Measurements from ENCODE around the gene HERC6. TPM values are rescaled to one million over a fixed set of nuclear protein-coding genes. Genes with fewer than 3 reads are reported as not detected.

The HERC6 gene
- total RNA-seq, 1 donor from 2014 or later = 15.8 TPM

DNA sequence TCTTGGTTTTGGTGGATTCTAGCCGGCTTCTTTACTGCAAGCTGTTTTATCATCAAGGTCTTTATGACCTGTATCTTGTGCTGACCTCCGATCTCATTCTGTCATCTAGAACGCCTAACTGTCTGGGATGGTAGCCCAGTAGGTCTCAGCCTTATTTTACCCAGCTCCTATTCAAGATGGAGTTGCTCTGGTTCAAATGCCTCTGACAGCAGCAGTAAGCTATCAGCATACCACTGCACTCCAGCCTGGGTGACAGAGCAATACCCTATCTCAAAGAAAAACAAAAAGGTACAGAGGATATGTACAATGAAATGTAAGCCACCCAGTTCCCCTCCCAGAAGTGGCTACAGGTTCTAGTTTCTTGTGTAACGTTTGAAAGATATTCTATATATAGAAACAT is 36.1 kb downstream of the HERC6 start:
- H3K9me3 ChIP-seq = no peaks in the 10 kb centered on the region
- no peaks in the 10 kb centered on the region for H3K4me1 ChIP-seq
- H3K4me3 ChIP-seq = no peak overlapping the region
- intact Hi-C loops (cut with DNase I) = no loop called here
- no peak for ATAC-seq
- no peak overlapping the region for H3K27ac ChIP-seq
- peaks cover 23% of the 10 kb centered on the region for H3K36me3 ChIP-seq
- no peak for DNase-seq
- TF ChIP-seq, protein P1, sequence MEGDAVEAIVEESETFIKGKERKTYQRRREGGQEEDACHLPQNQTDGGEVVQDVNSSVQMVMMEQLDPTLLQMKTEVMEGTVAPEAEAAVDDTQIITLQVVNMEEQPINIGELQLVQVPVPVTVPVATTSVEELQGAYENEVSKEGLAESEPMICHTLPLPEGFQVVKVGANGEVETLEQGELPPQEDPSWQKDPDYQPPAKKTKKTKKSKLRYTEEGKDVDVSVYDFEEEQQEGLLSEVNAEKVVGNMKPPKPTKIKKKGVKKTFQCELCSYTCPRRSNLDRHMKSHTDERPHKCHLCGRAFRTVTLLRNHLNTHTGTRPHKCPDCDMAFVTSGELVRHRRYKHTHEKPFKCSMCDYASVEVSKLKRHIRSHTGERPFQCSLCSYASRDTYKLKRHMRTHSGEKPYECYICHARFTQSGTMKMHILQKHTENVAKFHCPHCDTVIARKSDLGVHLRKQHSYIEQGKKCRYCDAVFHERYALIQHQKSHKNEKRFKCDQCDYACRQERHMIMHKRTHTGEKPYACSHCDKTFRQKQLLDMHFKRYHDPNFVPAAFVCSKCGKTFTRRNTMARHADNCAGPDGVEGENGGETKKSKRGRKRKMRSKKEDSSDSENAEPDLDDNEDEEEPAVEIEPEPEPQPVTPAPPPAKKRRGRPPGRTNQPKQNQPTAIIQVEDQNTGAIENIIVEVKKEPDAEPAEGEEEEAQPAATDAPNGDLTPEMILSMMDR (IDR thresholded peaks at IDR 0.05) = no peak
- no peaks in the 10 kb centered on the region for H3K27me3 ChIP-seq (ENCODE audit: low read depth)

DNA sequence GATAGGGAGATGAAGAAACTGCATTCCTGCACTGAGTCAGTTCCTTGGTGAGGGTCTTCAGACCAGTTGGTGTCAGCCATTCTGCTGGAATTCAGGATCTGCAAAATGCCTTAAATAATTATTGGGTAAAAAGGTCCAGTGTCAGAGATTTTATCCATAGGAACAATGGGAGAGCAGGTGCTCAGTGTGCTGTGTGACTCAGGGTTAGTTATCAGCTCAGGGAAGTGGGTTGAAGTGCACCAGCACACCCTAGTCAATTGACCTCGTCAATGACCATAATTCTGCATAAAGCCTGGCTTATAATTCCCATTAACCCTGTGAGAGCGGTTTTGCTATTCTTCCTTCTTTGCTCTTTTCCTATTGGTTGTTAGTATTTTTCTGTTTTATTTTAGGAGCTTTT is 37.3 kb downstream of the HERC6 start:
- Histone ChIP-seq H3K4me3 (no peak overlapping the region), H3K27ac (no peak overlapping the region), H3K27me3 (ENCODE audit: low read depth) (no peaks in the 10 kb centered on the region), H3K36me3 (peaks cover 23% of the 10 kb centered on the region), H3K9me3 (no peaks in the 10 kb centered on the region), H3K4me1 (no peaks in the 10 kb centered on the region)
- intact Hi-C loops (cut with DNase I) = no loop called here
- no peak for DNase-seq
- ATAC-seq = no peak
- TF ChIP-seq, protein P1 (IDR thresholded peaks at IDR 0.05) = no peak

DNA sequence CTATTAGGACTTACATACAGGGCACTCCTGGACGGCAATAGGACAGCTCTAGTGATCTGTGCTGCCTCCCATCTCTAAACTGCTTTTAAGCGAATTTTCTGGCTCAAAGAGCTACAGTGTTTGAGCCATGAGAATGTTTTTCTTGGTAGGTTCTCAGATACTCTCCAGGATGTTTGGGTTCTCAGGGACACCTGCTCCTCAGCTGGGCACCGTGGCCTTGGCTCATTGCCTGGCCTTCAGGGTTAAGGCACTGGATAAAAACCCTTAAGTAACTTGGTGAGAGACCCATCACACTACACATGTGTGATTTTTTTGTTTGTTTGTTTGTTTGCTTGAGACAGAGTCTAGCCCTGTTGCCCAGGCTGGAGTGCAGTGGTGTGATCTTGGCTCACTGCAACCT is 39.8 kb downstream of the HERC6 start:
- intact Hi-C loops (cut with DNase I) = no loop called here
- no peaks in the 10 kb centered on the region for H3K9me3 ChIP-seq
- TF ChIP-seq, protein P1 (IDR thresholded peaks at IDR 0.05) = no peak
- H3K4me3 ChIP-seq = no peak overlapping the region
- ATAC-seq = no peak
- DNase-seq = no peak
- H3K27ac ChIP-seq = no peak overlapping the region
- peaks cover 23% of the 10 kb centered on the region for H3K36me3 ChIP-seq
- no peaks in the 10 kb centered on the region for H3K27me3 ChIP-seq (ENCODE audit: low read depth)
- no peaks in the 10 kb centered on the region for H3K4me1 ChIP-seq

DNA sequence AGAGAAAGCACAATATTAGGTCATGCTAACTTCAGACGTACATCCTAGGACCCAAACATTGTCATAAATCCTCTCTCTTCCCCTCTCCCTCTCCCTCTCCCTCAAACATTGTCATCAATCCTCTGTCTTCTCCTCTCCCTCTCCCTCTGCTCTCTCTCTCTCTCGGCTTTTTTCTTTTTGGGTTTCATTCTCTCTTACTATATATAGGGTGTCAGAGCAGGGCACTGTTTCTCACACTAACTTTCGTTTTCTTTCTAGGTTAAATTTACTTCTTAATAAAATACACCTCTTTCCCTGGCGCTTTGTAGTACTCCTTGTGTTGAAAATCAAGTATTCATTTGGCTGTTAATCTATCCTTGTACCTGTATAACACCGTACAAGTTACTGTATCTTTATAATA is 41.2 kb downstream of the HERC6 start:
- no peak overlapping the region for H3K27ac ChIP-seq
- ATAC-seq (no peak), DNase-seq (no peak)
- TF ChIP-seq, protein P1 (IDR thresholded peaks at IDR 0.05) = no peak
- H3K9me3 ChIP-seq = no peaks in the 10 kb centered on the region
- no peaks in the 10 kb centered on the region for H3K4me1 ChIP-seq
- peaks cover 27% of the 10 kb centered on the region for H3K36me3 ChIP-seq
- no peak overlapping the region for H3K4me3 ChIP-seq
- intact Hi-C loops (cut with DNase I) = no loop called here
- no peaks in the 10 kb centered on the region for H3K27me3 ChIP-seq (ENCODE audit: low read depth)

DNA sequence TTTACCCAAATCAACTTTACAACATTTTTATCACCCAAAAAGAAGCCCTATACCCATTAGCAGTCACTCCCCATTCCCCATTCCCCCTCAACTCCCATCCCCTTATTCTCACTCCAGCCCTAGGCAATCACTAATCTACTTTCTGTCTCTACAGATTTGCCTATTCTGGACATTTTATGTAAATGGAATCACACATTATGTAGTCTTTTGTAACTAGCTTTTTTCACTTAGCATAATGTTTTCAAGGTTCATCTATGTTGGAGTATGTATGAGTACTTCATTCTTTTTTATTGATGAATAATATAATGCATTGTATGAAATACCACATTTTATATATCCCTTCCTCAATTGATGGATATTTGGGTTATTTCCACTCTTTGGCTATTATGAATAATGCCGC is 42.2 kb downstream of the HERC6 start:
- no peak overlapping the region for H3K4me3 ChIP-seq
- no peaks in the 10 kb centered on the region for H3K27me3 ChIP-seq (ENCODE audit: low read depth)
- no peak for DNase-seq
- no peaks in the 10 kb centered on the region for H3K9me3 ChIP-seq
- H3K36me3 ChIP-seq = peaks cover 26% of the 10 kb centered on the region
- no peak for ATAC-seq
- H3K27ac ChIP-seq = no peak overlapping the region
- TF ChIP-seq, protein P1 (IDR thresholded peaks at IDR 0.05) = no peak
- H3K4me1 ChIP-seq = no peaks in the 10 kb centered on the region
- intact Hi-C loops (cut with DNase I) = no loop called here

DNA sequence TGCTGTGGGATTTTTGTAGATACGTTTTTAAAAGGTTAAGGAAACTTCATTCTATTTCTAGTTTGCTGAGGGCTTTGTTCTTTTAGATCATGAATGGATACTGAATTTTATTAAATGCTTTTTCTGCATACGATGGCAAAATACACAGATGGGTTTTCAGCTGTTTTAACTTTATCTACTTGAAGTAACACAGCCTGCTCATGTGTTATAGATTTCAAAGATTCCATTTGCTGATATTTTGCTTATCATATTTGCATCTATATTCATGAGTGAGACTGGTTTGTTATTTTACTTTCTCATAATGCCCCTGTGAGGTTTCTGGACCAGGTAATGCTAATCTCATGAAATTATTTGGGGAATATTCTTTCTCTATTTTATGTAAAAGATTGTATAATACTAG is 43.8 kb downstream of the HERC6 start:
- Histone ChIP-seq H3K9me3 (no peaks in the 10 kb centered on the region), H3K27ac (no peak overlapping the region), H3K4me3 (no peak overlapping the region), H3K36me3 (peaks cover 21% of the 10 kb centered on the region), H3K27me3 (ENCODE audit: low read depth) (no peaks in the 10 kb centered on the region), H3K4me1 (no peaks in the 10 kb centered on the region)
- intact Hi-C loops (cut with DNase I) = no loop called here
- TF ChIP-seq, protein P1 (IDR thresholded peaks at IDR 0.05) = no peak
- no peak for ATAC-seq
- no peak for DNase-seq

All from lower lobe of right lung (tissue), 2 donors.